NB4 (cell line): ENCODE data around the gene LRFN2.

Source experiments
- DNase-seq: peaks from one replicate; pipeline ENCODE4 v3.0.0; 2010; ENCODE audit warnings: low read depth
- H3K4me3 ChIP-seq: one replicate; pipeline ENCODE4 v1.5.1; 2011; ENCODE audit warnings: mild to moderate bottlenecking, low read depth, low read length, moderate library complexity
- CTCF ChIP-seq: IDR thresholded peaks from one replicate; pipeline ENCODE4 v1.5.1; 2012; ENCODE audit warnings: low read depth, low read length
- MAX ChIP-seq: IDR thresholded peaks from 2 replicates; pipeline ENCODE4 v1.6.1; 2011; ENCODE audit warnings: low read depth, low read length
- MYC ChIP-seq: IDR thresholded peaks from 2 replicates; pipeline ENCODE4 v1.6.1; 2011; ENCODE audit warnings: low read depth, low read length
- POLR2A ChIP-seq: IDR thresholded peaks from 2 replicates; pipeline ENCODE4 v1.6.1; 2011; ENCODE audit warnings: mild to moderate bottlenecking; ENCODE audit not compliant: insufficient read length; ENCODE audit errors: extremely low read depth

Gene LRFN2

GRCh38 chr6:40504274-40504673, 82.9 kb downstream of the LRFN2 start:
- TF ChIP-seq CTCF (no peak), MAX (no peak), MYC (no peak), POLR2A (no peak)
- DNase-seq: no peak
- H3K4me3 ChIP-seq: no peak overlapping the region

GRCh38 chr6:40500227-40500626, 86.9 kb downstream of the LRFN2 start:
- TF ChIP-seq MYC (no peak), MAX (no peak), CTCF (no peak), POLR2A (no peak)
- H3K4me3 ChIP-seq: no peak overlapping the region
- no peak for DNase-seq

- no peak for TF ChIP-seq POLR2A
- no peak for TF ChIP-seq MYC
- no peak for TF ChIP-seq CTCF
- no peak for TF ChIP-seq MAX
- no peak for DNase-seq
Measured at GRCh38 chr6:40499215-40499614, 87.9 kb downstream of the LRFN2 start.

GRCh38 chr6:40498148-40498547, 89.0 kb downstream of the LRFN2 start:
- no peak for DNase-seq
- TF ChIP-seq MYC (no peak), MAX (no peak), POLR2A (no peak), CTCF (no peak)
- H3K4me3 ChIP-seq: no peak overlapping the region

More at GRCh38 chr6:40499215-40499614, 87.9 kb downstream of the LRFN2 start:
- no peak overlapping the region for H3K4me3 ChIP-seq

- TF ChIP-seq POLR2A (no peak), MYC (no peak), CTCF (no peak), MAX (no peak)
- no peak overlapping the region for H3K4me3 ChIP-seq
- DNase-seq: no peak
Measured at GRCh38 chr6:40492187-40492586, 95.0 kb downstream of the LRFN2 start.

- TF ChIP-seq MYC (no peak), CTCF (no peak), POLR2A (no peak), MAX (no peak)
- DNase-seq: no peak
- no peak overlapping the region for H3K4me3 ChIP-seq
Measured at GRCh38 chr6:40490508-40490907, 96.7 kb downstream of the LRFN2 start.
